AG10803 (cell line): Measurements from ENCODE around the gene TESMIN.

Source experiments
- DNase-seq: peaks from one replicate; pipeline ENCODE4 v3.0.0; 2010; ENCODE audit warnings: low read depth
- H3K4me3 ChIP-seq: 2 replicates; pipeline ENCODE4 v1.5.1; 2011; ENCODE audit warnings: mild to moderate bottlenecking, low read length, control low read depth
- CTCF ChIP-seq: conservative IDR thresholded peaks from 2 replicates; pipeline ENCODE4 v1.5.1; 2011; ENCODE audit warnings: mild to moderate bottlenecking, low read length, control low read depth, inconsistent platforms

The TESMIN gene

GRCh38 chr11:68695531-68695930 lies 55.8 kb downstream of the TESMIN start:
- DNase-seq, result no peak
- no peak for TF ChIP-seq CTCF
- no peak overlapping the region for H3K4me3 ChIP-seq

GRCh38 chr11:68694431-68695297 lies 56.7 kb downstream of the TESMIN start:
- H3K4me3 ChIP-seq, result no peak overlapping the region
- no peak for DNase-seq
- no peak for TF ChIP-seq CTCF

- DNase-seq, result no peak
- no peak for TF ChIP-seq CTCF
- no peak overlapping the region for H3K4me3 ChIP-seq
Observed at GRCh38 chr11:68693484-68693882, 57.8 kb downstream of the TESMIN start.

GRCh38 chr11:68692871-68693483 lies 58.3 kb downstream of the TESMIN start:
- TF ChIP-seq CTCF, result no peak
- DNase-seq, result no peak
- H3K4me3 ChIP-seq, result no peak overlapping the region

GRCh38 chr11:68692115-68692514 lies 59.2 kb downstream of the TESMIN start:
- DNase-seq, result no peak
- H3K4me3 ChIP-seq, result no peak overlapping the region
- TF ChIP-seq CTCF, result no peak

GRCh38 chr11:68691402-68691784 lies 59.9 kb downstream of the TESMIN start:
- no peak for DNase-seq

More at GRCh38 chr11:68691402-68691784, 59.9 kb downstream of the TESMIN start:
- no peak for TF ChIP-seq CTCF
- H3K4me3 ChIP-seq, result no peak overlapping the region
